Globus pallidus (tissue), 1 donor: ENCODE measurements around the gene FOLR3.
"Not testable (repeated sequence)": the region's sequence is repeated elsewhere in the genome, so short reads cannot be mapped to it uniquely, and the experiment has no call there.

Experiments
- DNase-seq: peaks from one replicate; pipeline ENCODE4 v3.0.0-alpha.2; 2015; ENCODE audit warnings: low spot score

Gene FOLR3

DNA sequence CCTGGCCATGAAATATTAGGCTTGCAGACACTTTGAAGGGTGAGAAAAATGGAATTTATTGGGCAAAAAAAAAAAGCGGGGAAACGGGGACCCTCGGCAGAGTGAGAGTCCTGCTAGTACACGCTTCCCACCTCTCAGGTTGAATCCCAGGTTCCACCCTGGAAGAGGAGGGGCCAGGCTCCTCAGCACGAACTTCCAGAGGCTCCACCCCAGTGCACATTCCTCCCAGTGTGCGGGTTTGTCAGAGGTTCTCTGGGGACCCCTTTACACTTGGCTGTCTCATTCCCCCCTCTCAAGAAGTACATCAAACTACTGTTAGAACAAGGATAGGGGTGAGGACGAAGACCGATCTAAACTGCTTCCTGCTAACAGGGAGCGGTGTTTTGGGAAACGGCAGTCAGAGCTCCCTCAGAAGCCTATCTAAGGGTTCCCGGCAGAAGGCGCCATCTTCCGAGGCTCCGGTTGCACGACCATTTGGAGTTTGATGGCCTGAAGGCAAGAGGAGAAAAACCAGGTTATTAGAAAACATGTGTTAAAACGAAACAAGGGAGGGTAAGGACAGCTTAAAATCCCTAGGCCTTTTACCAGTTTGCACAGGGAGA, 27.5 kb downstream of the FOLR3 start:
- DNase-seq = no peak

DNA sequence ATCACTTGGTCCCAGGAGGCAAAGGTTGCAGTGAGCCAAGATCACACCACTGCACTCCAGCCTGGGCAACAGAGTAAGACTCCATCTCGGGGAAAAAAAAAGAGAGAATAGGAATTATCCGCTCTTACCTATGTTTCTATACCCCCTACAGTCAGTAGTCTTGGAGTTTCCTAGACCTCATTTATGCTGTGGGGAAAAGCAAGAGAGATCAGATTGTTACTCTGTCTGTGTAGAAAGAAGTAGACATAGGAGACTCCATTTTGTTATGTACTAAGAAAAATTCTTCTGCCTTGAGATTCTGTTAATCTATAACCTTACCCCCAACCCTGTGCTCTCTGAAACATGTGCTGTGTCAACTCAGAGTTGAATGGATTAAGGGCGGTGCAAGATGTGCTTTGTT, 28.7 kb downstream of the FOLR3 start:
- not testable (repeated sequence) for DNase-seq

DNA sequence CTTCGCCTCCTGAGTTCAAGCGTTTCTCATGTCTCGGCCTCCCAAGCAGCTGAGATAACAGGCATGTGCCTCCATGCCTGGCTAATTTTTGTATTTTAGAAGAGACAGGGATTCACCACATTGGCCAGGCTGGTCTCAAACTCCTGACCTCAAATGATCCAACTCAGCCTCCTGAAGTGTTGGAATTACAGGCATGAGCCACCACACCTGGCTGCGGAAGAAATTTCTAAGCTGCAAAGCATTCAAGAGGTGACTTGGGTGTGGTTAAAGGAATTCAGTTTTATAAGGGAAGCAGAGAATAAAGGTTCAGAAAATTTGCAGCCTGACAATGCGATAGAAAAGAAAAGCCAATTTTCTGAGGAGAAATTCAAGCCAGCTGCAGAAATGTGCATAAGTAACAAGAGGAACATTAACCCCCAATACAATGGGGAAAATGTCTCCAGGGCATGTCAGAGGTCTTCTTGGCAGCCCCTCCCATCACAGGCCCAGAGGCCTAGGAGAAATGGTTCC, 33.6 kb downstream of the FOLR3 start:
- DNase-seq = not testable (repeated sequence)

DNA sequence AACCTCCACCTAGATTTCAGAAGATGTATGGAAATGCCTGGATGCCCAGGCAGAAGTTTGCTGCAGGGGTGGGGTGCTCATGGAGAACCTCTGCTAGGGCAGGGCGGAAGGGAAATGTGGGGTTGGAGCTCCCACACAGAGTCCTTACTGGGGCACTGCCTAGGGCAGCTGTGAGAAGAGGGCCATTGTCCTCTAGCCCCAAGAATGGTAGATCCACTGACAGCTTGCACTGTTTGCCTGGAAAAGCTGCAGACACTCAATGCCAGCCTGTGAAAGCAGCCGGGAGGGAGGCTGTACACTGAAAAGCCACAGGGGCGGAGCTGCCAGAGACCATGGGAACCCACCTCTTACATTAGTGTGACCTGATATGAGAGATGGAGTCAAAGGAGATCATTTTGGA, 34.2 kb downstream of the FOLR3 start:
- DNase-seq = peak; percentile 70

DNA sequence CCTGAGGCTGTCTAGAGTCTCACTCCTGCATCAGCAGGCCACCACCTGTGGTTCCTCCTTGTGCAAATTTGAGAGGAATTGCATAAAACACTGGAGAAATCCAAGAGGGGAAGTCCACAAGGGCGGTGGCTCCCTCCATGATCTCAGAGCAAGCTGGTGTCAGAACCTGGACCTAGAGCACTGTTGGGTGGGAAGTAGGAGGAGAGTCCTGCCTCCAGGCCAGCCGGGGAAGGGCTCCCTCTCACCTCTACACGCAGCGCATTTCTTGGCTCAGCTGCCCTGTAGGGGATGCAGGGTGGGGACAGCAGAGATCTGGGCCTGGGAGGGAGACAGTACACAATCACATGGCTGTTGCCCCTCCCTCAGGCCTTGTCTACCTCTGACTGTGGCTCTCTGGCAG, 36.5 kb downstream of the FOLR3 start:
- not testable (repeated sequence) for DNase-seq

DNA sequence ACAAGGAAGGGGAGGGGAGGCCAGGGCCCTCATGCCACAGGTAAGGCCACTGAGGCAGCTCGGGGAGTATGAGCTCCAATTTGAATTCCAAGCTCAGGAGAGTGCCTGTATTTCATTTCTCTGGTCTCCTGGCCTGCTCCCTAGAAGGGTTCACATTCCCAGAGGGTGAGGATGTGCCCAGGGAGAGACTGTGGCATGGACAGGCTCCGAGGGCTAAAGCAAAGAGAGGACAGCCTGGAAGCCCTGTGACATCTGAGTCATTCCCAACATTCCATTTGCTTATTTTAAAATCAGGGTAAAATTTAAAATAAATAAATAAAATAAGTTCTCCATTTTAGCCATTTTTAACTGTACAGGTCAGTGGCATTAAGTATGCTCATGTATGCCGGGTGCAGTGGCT, 37.8 kb downstream of the FOLR3 start:
- DNase-seq = no peak

DNA sequence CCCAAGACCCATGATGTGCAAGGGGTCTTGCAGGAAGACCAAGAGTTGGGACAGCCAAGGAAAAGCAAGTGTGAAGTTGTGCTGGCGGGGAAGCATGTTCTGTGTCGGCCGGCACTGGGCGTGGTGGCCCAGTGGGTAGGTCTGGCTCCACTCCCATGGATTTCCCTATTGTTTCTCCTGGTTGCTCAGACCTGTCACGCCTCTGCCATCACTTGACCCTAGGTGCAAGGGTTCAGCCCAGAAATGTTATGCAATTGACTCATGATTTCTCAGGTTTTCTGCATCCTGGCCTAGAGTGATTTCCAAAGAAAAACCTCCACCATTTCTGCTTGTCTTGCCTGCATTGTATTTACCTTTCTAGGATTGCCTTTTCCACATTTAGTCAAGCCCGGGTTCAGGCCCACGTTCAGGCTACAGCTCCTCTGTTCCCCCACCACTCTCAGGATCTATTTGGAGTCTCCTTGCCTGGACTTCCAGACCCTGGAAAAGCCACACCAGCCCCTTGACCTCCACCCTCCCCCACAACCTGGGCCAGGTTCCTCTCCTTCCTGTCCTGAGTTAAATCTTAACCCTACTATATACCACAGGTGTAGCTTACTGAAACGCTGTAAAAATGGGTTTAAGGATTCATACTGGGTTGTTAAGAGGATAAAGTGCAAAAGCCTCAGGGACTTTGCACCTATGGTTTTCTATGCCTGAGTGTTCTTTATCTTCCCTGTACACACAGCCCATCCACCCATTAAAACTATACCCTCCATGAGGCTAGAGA, 39.0 kb downstream of the FOLR3 start:
- no peak for DNase-seq

DNA sequence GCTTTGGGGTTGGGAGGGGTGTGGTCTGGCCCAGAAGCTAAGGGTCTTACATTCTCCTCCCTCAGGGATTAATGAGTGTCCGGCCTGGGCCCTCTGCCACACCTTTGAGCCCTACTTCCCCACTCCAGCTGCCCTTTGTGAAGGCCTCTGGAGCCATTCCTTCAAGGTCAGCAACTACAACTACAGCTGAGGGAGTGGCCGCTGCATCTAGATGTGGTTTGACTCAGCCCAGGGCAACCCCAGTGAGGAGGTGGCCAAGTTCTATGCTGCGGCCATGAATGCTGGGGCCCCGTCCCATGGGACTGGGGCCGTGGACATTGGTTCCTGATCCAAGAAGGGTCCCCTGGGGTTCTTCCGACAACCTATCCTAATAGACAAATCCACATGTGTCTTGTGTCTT, 42.1 kb downstream of the FOLR3 start:
- no peak for DNase-seq

DNA sequence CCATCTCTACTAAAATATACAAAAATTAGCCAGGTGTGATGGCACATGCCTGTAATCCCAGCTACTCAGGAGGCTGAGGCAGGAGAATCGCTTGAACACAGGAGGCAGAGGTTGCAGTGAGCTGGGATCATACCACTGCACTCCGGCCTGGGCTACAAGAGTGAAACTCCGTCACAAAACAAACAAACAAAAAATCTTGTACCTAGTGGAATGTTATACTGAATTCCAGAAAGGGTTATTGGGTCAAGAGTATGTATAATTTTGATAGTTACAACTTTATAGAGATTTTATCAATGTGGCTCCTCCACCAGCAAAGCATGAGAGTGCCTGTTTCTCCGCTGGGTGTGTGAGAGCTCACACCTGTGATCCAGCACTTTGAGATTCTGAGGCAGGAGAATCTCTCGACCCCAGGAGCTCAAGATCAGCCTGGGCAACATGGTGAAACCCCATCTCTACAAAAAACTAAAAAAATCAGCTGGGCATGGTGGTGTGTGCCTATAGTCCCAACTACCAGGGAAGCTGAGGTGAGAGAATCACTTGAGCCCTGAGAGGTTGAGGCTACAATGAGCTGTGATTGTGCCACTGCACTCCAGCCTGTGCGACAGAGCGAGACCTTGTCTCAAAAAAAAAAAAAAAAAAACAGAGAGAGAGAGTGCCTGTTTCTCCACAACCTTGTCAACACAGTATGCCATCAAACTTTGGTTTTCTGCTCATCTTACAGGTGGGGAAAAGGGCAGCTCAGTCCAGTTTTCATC, 43.7 kb downstream of the FOLR3 start:
- no peak for DNase-seq

DNA sequence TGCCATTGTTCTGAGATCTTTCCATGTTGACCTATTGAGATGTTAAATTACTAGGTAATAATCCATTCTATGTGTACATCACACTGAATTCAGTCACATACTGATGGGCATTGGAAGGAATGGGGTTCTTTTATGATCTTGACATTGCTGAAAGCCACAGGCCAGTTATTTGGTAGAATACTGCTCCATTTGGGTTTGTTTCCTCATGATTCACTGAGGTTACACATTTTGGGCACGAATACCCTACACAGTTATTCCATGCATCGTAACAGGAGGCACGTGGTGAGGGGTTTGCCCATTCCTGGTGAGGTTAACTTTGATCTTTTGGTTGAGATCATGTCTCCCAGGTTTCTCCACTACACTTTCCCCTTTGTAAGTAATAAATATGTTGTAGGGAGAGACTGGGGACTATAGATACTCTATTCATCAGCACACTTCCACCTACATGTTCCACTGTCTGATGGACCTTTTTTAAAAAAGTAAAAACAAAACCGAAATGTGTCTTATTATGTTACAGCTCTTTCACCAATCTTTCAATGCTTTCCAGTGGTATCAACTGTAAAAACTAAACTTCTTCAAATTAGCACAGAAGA, 44.4 kb downstream of the FOLR3 start:
- no peak for DNase-seq

DNA sequence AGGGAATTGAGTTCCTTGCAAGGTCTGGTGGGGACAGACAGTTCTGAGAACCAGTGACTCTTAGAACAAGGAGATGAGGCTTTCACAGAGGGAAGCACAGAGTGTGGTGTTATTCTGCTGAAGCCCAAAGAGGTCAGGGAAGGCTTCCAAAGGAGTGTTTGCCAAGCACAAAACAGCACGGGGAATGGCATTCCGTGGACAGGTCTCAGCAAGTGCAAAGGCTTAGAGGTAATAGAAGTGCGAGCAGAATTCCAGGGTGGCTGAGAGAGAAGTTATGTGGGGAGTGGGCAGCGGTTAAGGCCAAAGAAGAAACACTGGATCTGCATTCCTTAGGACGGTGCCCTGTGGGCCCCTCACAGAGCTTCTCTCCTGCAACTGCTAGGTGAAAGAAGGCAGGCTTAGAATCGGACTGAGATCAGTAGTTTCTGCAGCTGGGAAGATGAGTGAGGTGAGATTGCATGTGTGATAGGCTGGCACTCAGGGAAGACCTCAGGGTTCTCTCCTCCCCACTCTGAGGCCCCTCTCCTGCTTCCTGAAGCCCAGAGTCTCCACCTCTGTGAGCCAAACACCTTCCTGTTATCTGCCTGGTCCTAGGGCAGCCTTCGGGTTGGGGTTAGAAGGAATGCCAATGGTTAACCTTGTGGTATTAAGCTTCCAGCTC, 45.5 kb downstream of the FOLR3 start:
- DNase-seq = not testable (repeated sequence)

DNA sequence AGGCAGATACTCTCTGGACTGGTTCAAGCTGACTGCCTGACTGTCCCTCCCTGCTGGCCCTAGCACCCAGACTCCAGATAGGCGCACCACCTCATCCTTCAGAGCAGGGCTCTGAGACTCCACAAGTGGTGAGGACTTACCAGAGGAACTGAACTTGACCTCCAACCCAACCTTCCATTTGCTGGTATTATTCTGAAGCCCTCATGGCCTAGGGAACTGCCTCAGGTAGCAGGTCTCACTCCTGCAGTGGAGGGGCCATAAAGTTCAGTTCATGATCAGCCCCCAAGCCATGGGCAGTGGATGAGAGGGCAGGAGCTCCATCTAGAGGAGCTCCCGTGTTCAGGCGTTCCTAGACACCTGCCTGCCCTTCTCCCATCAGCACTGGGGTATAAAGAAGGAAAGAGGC, 46.0 kb downstream of the FOLR3 start:
- not testable (repeated sequence) for DNase-seq

DNA sequence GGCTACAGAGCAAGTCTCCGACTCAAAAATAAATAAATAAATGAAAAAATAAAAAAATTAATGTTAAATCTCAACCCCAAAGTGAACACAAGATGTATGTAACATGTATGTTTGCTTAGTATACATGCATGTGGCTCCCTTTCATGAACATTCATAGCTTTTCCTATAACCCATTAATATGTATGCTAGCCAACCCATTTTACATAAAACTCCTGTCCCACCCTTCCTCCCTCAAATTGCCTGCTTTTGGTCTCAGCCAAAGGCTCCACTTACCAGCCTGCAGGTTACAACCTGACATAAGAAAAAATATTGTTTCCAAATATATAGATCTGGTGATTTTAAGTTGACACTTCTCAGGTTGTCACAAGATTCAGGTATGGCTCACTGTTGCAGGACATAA, 52.7 kb downstream of the FOLR3 start:
- DNase-seq = no peak
